GM20431 (cell line): ENCODE results near the gene FGFBP2.

Experiments
- in situ Hi-C: fragments of 300-500 bp; cut with MseI, MboI; formaldehyde crosslinking; loops from one replicate; pipeline ENCODE4 v1.15.0; 2020; ENCODE audit warnings: low sequenced_read_pairs; ENCODE audit not compliant: unreplicated experiment

The FGFBP2 gene

DNA sequence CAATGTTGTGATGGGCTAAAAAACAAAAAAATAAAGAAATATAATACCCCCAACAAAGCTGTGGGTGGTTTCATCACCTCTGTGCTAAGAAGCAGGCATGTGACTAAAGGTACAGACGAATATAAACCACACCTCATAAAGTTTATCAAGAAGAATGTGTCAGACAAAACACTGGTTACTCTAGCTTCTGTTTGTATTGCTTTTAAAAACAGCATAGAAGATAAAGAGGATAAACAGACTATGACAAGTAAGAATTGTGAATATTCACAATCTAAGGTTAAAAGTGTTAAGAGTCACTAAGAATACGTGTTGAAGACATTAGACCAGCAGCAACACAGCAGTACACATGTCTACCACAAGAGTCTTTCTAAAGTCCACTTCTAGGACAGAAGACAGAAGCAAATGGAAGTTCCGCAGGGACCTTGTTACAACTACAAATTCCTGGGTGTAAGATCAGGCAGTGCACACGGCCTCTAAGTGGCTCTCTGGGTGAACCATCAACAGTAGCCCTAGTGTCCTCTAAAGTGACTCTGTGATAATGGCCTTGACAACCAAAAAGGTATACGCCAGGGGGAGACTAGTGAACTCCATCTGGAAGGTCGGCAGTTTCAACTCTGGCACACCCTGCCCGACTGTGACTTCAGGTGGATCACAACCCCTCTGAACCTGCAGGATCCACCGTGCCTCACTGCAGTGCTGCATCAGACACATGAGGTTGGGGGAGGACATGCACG is 8.3 kb upstream of the FGFBP2 start:
- in situ Hi-C loops, result loop anchor here (25.0 kb wide), 2 partner anchors 234 to 484 kb away; no protein-coding TSS in a partner anchor

- in situ Hi-C loops, result loop anchor here (25.0 kb wide), 2 partner anchors 231 to 481 kb away; no protein-coding TSS in a partner anchor
Observed at GRCh38 chr4:15968551-15969300, 5.8 kb upstream of the FGFBP2 start.

GRCh38 chr4:15965325-15965724 is 2.4 kb upstream of the FGFBP2 start:
- in situ Hi-C loops, result loop anchor here (25.0 kb wide), 2 partner anchors 228 to 478 kb away; no protein-coding TSS in a partner anchor

DNA sequence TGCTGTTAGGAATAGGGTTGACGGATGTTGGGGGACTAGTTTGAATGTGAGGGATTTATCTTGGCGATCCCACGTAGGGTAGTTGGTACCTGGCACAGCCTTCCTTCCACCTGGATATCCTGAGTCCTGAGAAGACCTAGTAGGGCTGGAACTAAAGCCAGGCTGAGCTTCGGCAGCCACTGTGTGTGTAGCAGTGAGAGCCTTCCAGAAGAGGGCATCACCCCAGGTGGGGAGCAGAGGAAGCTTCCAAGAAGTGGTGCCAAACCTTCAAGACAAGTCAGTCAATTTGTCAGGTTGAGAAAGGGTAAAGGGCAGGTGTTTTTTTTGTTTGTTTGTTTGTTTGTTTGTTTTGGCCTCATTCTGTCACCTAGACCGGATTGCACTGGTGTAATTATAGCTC is 1.2 kb upstream of the FGFBP2 start:
- in situ Hi-C loops, result loop anchor here (25.0 kb wide), 2 partner anchors 227 to 477 kb away; no protein-coding TSS in a partner anchor

GRCh38 chr4:15963576-15963975 is 601 bp upstream of the FGFBP2 start:
- in situ Hi-C loops, result loop anchor here (25.0 kb wide), 2 partner anchors 226 to 476 kb away; no protein-coding TSS in a partner anchor

- in situ Hi-C loops, result loop anchor here (25.0 kb wide), 2 partner anchors 225 to 475 kb away; no protein-coding TSS in a partner anchor
Observed at GRCh38 chr4:15961781-15962510, 1.0 kb downstream of the FGFBP2 start.

- in situ Hi-C loops, result loop anchor here (10.0 to 25.0 kb wide), 3 partner anchors 154 to 471 kb away; no protein-coding TSS in a partner anchor
Observed at GRCh38 chr4:15958562-15958961, 4.4 kb downstream of the FGFBP2 start.

DNA sequence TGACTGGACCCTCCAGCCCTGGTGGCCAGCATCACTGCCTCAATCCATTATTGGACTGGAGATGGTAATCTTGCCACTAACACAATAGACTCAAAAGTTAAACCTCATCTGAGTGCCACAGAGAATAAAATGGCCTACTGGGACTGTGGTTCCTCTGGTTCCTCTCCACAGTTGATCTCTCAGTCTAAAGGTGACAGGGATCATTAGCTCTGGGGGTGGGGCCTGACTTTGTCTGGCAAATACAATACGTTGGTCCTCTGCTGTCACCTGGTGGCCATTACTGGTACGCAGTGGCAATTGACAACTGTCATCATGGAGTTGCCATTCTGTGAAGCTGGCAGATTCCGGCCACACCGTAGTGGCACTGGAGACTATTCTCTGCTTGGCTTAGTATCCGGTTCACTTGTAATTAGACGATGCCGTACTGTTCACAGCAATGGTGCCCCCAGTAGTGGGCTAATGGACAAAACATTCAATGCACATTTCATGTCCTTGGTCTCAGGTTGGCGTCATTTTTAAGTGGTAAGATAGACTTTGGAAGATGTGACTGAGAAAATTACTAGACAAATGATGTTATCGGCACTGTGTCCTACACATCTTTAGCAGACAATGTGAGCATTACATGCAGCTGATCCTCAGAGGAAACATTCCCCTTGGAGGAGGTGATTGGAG is 6.7 kb downstream of the FGFBP2 start:
- in situ Hi-C loops, result loop anchor here (10.0 to 25.0 kb wide), 3 partner anchors 152 to 469 kb away; no protein-coding TSS in a partner anchor

GRCh38 chr4:15955670-15956069 is 7.3 kb downstream of the FGFBP2 start:
- in situ Hi-C loops, result loop anchor here (10.0 to 25.0 kb wide), 3 partner anchors 151 to 468 kb away; no protein-coding TSS in a partner anchor

DNA sequence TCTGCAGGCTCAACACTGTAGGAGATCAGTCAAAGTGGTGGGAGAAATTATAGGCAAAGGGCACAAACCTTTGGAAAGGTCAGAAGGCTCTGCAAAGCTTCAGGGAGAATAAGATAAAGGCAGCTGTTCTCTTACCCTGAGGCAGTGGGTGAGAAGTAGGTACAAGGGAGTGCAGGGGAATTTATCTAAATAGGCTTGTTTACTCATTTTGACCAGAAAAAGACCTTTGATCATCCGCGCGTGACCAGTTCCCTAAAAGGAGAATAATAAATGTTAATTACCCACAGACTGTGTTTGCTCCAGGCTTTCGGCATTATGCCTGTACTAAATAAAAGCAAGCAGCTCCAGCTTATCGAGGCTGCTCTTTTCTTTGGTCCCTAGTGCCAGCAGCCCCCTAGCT is 9.3 kb downstream of the FGFBP2 start:
- in situ Hi-C loops, result loop anchor here (10.0 to 25.0 kb wide), 3 partner anchors 149 to 466 kb away; no protein-coding TSS in a partner anchor

DNA sequence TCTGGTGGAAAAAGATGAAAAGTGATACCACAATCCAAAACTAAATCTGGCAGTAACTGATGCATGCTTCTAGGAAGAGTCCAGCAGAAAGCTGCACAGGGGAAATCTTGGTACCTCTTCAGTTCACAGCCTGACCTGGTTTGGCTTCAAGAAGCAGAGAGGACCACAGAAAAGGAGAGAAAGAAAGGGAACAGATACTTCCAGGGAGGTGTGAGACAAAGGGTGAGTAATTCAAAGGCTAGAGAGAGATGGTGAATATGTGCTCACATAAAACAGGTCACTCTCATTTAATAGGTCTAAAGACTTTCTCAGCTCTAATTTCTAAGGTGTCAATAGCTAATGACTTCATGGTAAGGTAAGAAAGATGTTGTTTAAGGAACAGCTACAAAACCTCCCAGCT is 11.2 kb downstream of the FGFBP2 start:
- in situ Hi-C loops, result loop anchor here (10.0 to 25.0 kb wide), 3 partner anchors 147 to 464 kb away; no protein-coding TSS in a partner anchor

GRCh38 chr4:15948826-15949225 is 14.1 kb downstream of the FGFBP2 start:
- in situ Hi-C loops, result no loop called here

DNA sequence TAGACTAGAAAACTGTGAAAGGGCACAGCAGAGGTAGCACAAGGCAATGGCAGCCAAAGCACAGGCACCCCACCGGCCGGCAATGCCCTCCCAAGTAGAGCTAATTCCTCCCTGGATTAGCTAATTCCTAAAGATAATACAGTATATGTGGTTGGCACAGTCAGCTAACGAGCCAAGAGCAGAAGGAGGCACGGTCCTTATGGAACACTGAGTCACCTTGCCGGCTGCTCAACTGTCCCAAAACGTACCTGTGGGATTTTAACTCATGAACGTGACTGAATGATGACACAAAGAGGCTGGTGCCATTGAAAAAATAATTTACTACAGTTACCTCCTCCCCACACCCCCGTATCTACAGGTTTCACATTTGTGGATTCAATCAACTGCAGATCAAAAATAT is 15.3 kb downstream of the FGFBP2 start:
- in situ Hi-C loops, result no loop called here

GRCh38 chr4:15945516-15945915 is 17.5 kb downstream of the FGFBP2 start:
- in situ Hi-C loops, result no loop called here

GRCh38 chr4:15944895-15945294 is 18.1 kb downstream of the FGFBP2 start:
- in situ Hi-C loops, result no loop called here

DNA sequence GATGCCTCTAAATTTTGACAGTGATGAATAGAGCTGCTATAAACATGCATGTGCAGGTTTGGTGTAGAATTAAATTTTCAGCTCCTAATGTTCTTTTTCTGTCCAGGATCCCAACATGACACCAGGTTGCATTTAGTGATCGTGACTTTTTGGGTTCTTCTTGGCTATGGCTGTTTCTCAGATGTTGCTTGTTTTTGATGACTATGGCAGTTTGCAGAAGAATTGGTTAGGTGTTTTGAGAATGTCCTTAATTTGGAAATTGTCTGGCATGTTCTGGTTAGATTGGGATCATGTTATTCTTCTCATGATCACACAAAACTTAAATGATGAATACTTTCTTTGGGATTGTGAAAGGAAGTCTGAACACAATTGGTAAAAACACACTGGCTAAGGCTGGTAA is 20.7 kb downstream of the FGFBP2 start:
- in situ Hi-C loops, result no loop called here

DNA sequence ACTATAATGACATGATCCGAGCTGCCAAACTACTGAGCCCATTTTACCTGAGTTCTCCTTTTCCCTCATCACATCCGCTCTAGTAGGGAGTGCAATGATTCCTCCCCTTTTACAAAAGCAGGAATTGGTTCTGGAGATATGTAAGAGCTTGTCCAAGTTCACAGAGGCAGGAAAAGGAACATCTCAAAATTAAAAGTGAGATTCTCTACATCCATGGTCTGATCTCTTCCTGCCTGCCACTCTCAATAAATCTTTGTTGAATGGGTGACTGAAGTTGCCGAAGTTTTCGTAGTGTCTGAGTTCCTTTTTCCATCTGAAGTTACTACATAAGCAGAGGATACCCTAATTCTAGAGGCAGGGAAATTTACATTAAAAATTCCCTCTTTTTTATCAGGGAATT is 24.3 kb downstream of the FGFBP2 start, which contains the start of gene FGFBP1:
Gene FGFBP1 (minus strand): TSS at position 101 of the 400 bp plus-strand sequence. CDS start 2,108 bp downstream, outside the sequence.
- in situ Hi-C loops, result no loop called here

DNA sequence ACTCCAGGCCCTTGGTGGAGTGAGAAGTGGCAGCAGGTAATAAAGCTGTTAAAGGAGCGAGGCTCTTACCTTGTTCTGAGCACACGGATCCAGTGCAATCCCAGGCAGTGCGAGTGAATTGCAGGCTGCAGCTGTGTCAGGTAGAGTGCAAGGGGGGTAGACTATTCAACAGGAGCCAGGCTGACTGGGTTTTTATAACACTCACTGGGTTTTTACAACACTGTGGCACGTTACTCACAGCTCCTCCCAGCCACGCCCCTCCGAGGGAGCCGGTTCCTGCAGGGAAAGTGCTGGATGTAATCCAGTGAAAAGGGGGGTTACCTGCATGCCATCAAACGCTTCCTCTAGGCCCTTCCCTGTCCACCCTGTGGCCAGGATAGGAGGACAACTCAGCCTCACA is 24.8 kb downstream of the FGFBP2 start:
- in situ Hi-C loops, result no loop called here

GRCh38 chr4:15936495-15936894 is 26.5 kb downstream of the FGFBP2 start:
- in situ Hi-C loops, result no loop called here
